RCC 7860 (cell line): ENCODE data around the gene TGFBR1.
"Not testable (repeated sequence)": the region's sequence is repeated elsewhere in the genome, so short reads cannot be mapped to it uniquely, and the experiment has no call there.

ENCODE experiments used
- DNase-seq: peaks from one replicate; pipeline ENCODE4 v3.0.0-alpha.2; 2015; ENCODE audit warnings: low spot score
- FAIRE-seq: peaks from 2 replicates; lab custom pipeline; 2012; peaks lifted over from hg19 to GRCh38; lab: Jason Lieb, UNC

Gene TGFBR1

GRCh38 chr9:99184110-99184474 lies 79.2 kb downstream of the TGFBR1 start:
- DNase-seq = peak; percentile 15
- no peak for FAIRE-seq

- FAIRE-seq = peak; percentile 67
- peak; percentile 95 for DNase-seq
Measured at GRCh38 chr9:99184475-99185347, 79.8 kb downstream of the TGFBR1 start.

- no peak for DNase-seq
- no peak for FAIRE-seq
Measured at GRCh38 chr9:99185348-99185632, 80.4 kb downstream of the TGFBR1 start.

GRCh38 chr9:99185934-99186333 lies 81.0 kb downstream of the TGFBR1 start:
- FAIRE-seq (no peak), DNase-seq (no peak)

GRCh38 chr9:99187311-99187710 lies 82.4 kb downstream of the TGFBR1 start:
- DNase-seq (no peak), FAIRE-seq (no peak)

- FAIRE-seq = no peak
- DNase-seq = no peak
Measured at GRCh38 chr9:99189186-99189585, 84.3 kb downstream of the TGFBR1 start.

GRCh38 chr9:99189887-99190596 lies 85.1 kb downstream of the TGFBR1 start:
- FAIRE-seq (no peak), DNase-seq (no peak)

GRCh38 chr9:99190597-99191283 lies 85.8 kb downstream of the TGFBR1 start:
- FAIRE-seq = no peak
- no peak for DNase-seq

GRCh38 chr9:99192786-99193465 lies 88.0 kb downstream of the TGFBR1 start:
- no peak for FAIRE-seq
- no peak for DNase-seq

- FAIRE-seq (no peak), DNase-seq (no peak)
Measured at GRCh38 chr9:99193466-99193821, 88.5 kb downstream of the TGFBR1 start.

- not testable (repeated sequence) for FAIRE-seq, DNase-seq
Measured at GRCh38 chr9:99196484-99196883, 91.6 kb downstream of the TGFBR1 start.

GRCh38 chr9:99197124-99197630 lies 92.3 kb downstream of the TGFBR1 start:
- no peak for FAIRE-seq

GRCh38 chr9:99197987-99198386 lies 93.1 kb downstream of the TGFBR1 start:
- no peak for DNase-seq

More at GRCh38 chr9:99197124-99197630, 92.3 kb downstream of the TGFBR1 start:
- no peak for DNase-seq

GRCh38 chr9:99199938-99200539 lies 95.1 kb downstream of the TGFBR1 start:
- DNase-seq (no peak), FAIRE-seq (no peak)

More at GRCh38 chr9:99197987-99198386, 93.1 kb downstream of the TGFBR1 start:
- no peak for FAIRE-seq

GRCh38 chr9:99201603-99202002 lies 96.7 kb downstream of the TGFBR1 start:
- FAIRE-seq (no peak), DNase-seq (no peak)
